HepG2 (cell line): Measurements from ENCODE around the gene CACNA1H. TPM values are rescaled to one million over a fixed set of nuclear protein-coding genes. Genes with fewer than 3 reads are reported as not detected.

Experiments
- ATAC-seq: fragments of 200-7000 bp; cut with Tn5 transposase; 3 replicates; pipeline ENCODE4 v1.9.1; 2020; ENCODE audit warnings: mild to moderate bottlenecking, moderate library complexity
- BruUV-seq: library from RNA; stranded (reverse); fragments of 400-500 nt; replicated peaks from 2 replicates; lab custom pipeline; 2021; lab: Mats Ljungman, UMichigan
- CTCF ChIA-PET: fragments of 300-600 bp; formaldehyde crosslinking; extraction: SDS; loops from one replicate; lab custom pipeline; 2021; ENCODE audit warnings: low total read pairs, inconsistent platforms, low intra/inter-chr PET ratio; lab: Yijun Ruan, JAX
- POLR2A ChIA-PET: fragments of 350-600 bp; sonication (Branson Sonifier 250); formaldehyde crosslinking; loops from one replicate; lab custom pipeline; 2020; ENCODE audit warnings: antibody characterized with exemption, inconsistent platforms; lab: Yijun Ruan, JAX
- DNase-seq: peaks from one replicate; pipeline ENCODE4 v3.0.0-alpha.2; 2015; ENCODE audit warnings: low spot score
- FAIRE-seq: peaks from 3 replicates; lab custom pipeline; 2011; peaks lifted over from hg19 to GRCh38; lab: Jason Lieb, UNC
- H2AFZ ChIP-seq: one replicate; pipeline ENCODE4 v1.6.1; 2011; ENCODE audit warnings: low read length, inconsistent platforms
- H3K27ac ChIP-seq: fragments of 300-600 bp; 3 replicates; pipeline ENCODE4 v1.8.0; 2011; ENCODE audit warnings: mixed run types, mild to moderate bottlenecking, mixed read lengths, low read length, inconsistent platforms; ENCODE audit not compliant: insufficient read depth; ENCODE audit errors: extremely low read length
- H3K27me3 ChIP-seq, 2 experiments: fragments of 200-600 bp in 1 of 2; 2 replicates in 1 of 2; 3 replicates in 1 of 2; pipeline versions ENCODE4 v1.6.0 to v1.8.0; 2011; ENCODE audit warnings: low read length in 2 of 2, mild to moderate bottlenecking in 2 of 2, moderate library complexity in 2 of 2, inconsistent platforms in 1 of 2; ENCODE audit not compliant: insufficient read depth in 2 of 2, control insufficient read depth in 1 of 2
- H3K36me3 ChIP-seq, 2 experiments: fragments of 200-600 bp in 1 of 2; replicated peaks in 1 of 2; 2 replicates in 1 of 2; 3 replicates in 1 of 2; pipeline versions ENCODE4 v1.5.1 to v1.8.0; 2011; ENCODE audit warnings: low read length in 2 of 2, inconsistent platforms in 1 of 2; ENCODE audit not compliant: insufficient read depth in 2 of 2, control insufficient read depth in 1 of 2
- H3K4me1 ChIP-seq: 2 replicates; pipeline ENCODE4 v1.5.1; 2012; ENCODE audit warnings: low read length, inconsistent platforms; ENCODE audit not compliant: insufficient read depth
- H3K4me2 ChIP-seq: 2 replicates; pipeline ENCODE4 v1.6.0; 2011; ENCODE audit warnings: low read depth, low read length, inconsistent platforms
- H3K4me3 ChIP-seq, 3 experiments: fragments of 200-600 bp in 1 of 3; sonication (generic), shearing (Covaris generic) in 1 of 3; replicated peaks in 1 of 3; 2 replicates each; pipeline ENCODE4 v1.5.1; 2011 to 2016; ENCODE audit warnings: low read length in 3 of 3, inconsistent platforms in 2 of 3, low read depth in 2 of 3, mild to moderate bottlenecking in 2 of 3, control low read depth in 1 of 3, mixed read lengths in 1 of 3; ENCODE audit not compliant: insufficient read depth in 1 of 3
- H3K79me2 ChIP-seq: one replicate; pipeline ENCODE4 v1.6.1; 2011; ENCODE audit warnings: low read length, inconsistent platforms; ENCODE audit not compliant: insufficient read depth
- H3K9ac ChIP-seq: 2 replicates; pipeline ENCODE4 v1.6.0; 2011; ENCODE audit warnings: mild to moderate bottlenecking, low read depth, low read length, inconsistent platforms; ENCODE audit not compliant: insufficient read depth
- H3K9me3 ChIP-seq: 2 replicates; pipeline ENCODE4 v1.5.1; 2012; ENCODE audit warnings: mild to moderate bottlenecking, low read length
- H4K20me1 ChIP-seq: 2 replicates; pipeline ENCODE4 v1.6.0; 2011; ENCODE audit warnings: inconsistent platforms, mild to moderate bottlenecking, low read length, moderate library complexity; ENCODE audit not compliant: insufficient read depth
- IKZF4 ChIP-seq: sonication (generic); formaldehyde crosslinking; IDR thresholded peaks from 2 replicates; pipeline ENCODE4 v1.5.1; 2020; ENCODE audit warnings: borderline replicate concordance, mild to moderate bottlenecking, low read depth, missing genetic modification reagents; ENCODE audit errors: not compliant biosample characterization
- ISX ChIP-seq: sonication (generic); formaldehyde crosslinking; conservative IDR thresholded peaks from 2 replicates; pipeline ENCODE4 v1.5.0; 2020; ENCODE audit warnings: missing genetic modification reagents
- KLF9 ChIP-seq: IDR thresholded peaks from 2 replicates; pipeline ENCODE4 v1.6.1; 2016; ENCODE audit warnings: low read depth
- SAFB2 ChIP-seq: sonication (generic); formaldehyde crosslinking; IDR thresholded peaks from 2 replicates; pipeline ENCODE4 v1.5.1; 2020; ENCODE audit warnings: missing genetic modification reagents, low read depth, mild to moderate bottlenecking, borderline replicate concordance
- ZNF484 ChIP-seq: sonication (generic); formaldehyde crosslinking; IDR thresholded peaks from 2 replicates; pipeline ENCODE4 v1.5.1; 2020; ENCODE audit warnings: mild to moderate bottlenecking, low read depth, missing genetic modification reagents, borderline replicate concordance
- ZNF703 ChIP-seq: sonication (generic); formaldehyde crosslinking; IDR thresholded peaks from 2 replicates; pipeline ENCODE4 v1.5.1; 2020; ENCODE audit warnings: missing genetic modification reagents, mild to moderate bottlenecking, moderate library complexity, borderline replicate concordance
- ZNF704 ChIP-seq: sonication (generic); formaldehyde crosslinking; IDR thresholded peaks from 2 replicates; pipeline ENCODE4 v1.8.1; 2023; ENCODE audit warnings: mild to moderate bottlenecking, inconsistent platforms, moderate library complexity, missing genetic modification reagents, borderline replicate concordance
- ZNF775 ChIP-seq: sonication (generic); formaldehyde crosslinking; IDR thresholded peaks from 2 replicates; pipeline ENCODE4 v1.4.0; 2020; ENCODE audit warnings: missing genetic modification reagents, mild to moderate bottlenecking, moderate library complexity, borderline replicate concordance
- ZZZ3 ChIP-seq: sonication (generic); formaldehyde crosslinking; IDR thresholded peaks from 2 replicates; pipeline ENCODE4 v1.4.0; 2020; ENCODE audit warnings: missing genetic modification reagents, mild to moderate bottlenecking, borderline replicate concordance
- WGBS: methylation state at CpG from one replicate; pipeline ENCODE4 v1.1.6; 2017; ENCODE audit warnings: low lambda C conversion rate; 5-methylcytosine and 5-hydroxymethylcytosine counted together
- in situ Hi-C: cut with HindIII; loops from 2 replicates; pipeline ENCODE4 v1.10.0; 2017; ENCODE audit warnings: low pct_unique_long_range_greater_than_20kb; ENCODE audit not compliant: extremely low pct_ligation_motif_present
- intact Hi-C: fragments of 100-400 bp; cut with micrococcal nuclease; formaldehyde crosslinking; loops from one replicate; pipeline ENCODE4 v1.10.0; 2022; ENCODE audit not compliant: unreplicated experiment
- polyA plus RNA-seq, 8 experiments: library from polyadenylated mRNA; depleted of rRNA in 3 of 8; stranded (reverse) in 7 of 8; unstranded in 1 of 8; fragments of >200 nt; fragmentation: Illumina TruSeq in 4 of 8; extraction: Trizol in 4 of 8; gene quantifications; 2 replicates each; pipeline versions ENCODE4 v1.2.1 to v1.2.3, GENCODE V29; 2011 to 2016; ENCODE audit warnings: low read depth in 4 of 8, missing spikeins in 1 of 8, mixed read lengths in 1 of 8; ENCODE audit not compliant: insufficient read depth in 1 of 8
- total RNA-seq, 5 experiments: library from RNA; depleted of rRNA; stranded (reverse); fragments of >200 nt; fragmentation: Illumina TruSeq; extraction: Trizol; gene quantifications; 2 replicates each; pipeline ENCODE4 v1.2.3, GENCODE V29; 2016; ENCODE audit warnings: low read depth in 1 of 5
- TF ChIP-seq, protein P1 (sequence below): sonication (generic); formaldehyde crosslinking; IDR thresholded peaks from 2 replicates; pipeline ENCODE4 v1.5.1; 2020; ENCODE audit warnings: missing genetic modification reagents, mild to moderate bottlenecking, borderline replicate concordance
- TF ChIP-seq, protein P2 (sequence below): sonication (generic); formaldehyde crosslinking; IDR thresholded peaks from 2 replicates; pipeline ENCODE4 v1.9.0; 2021; ENCODE audit warnings: mild to moderate bottlenecking, missing genetic modification reagents

Gene CACNA1H
- total and polyA plus RNA-seq, 2 of the 13 experiments (the other 11 are each of a cell fraction or from before 2014, with no cell fraction given): 0.40 to 1.8 TPM

GRCh38 chr16:1127101-1127500 is 25.8 kb upstream of the CACNA1H start:
- CTCF ChIA-PET: no interaction called here
- intact Hi-C loops: no loop called here
- TF ChIP-seq, protein P1, sequence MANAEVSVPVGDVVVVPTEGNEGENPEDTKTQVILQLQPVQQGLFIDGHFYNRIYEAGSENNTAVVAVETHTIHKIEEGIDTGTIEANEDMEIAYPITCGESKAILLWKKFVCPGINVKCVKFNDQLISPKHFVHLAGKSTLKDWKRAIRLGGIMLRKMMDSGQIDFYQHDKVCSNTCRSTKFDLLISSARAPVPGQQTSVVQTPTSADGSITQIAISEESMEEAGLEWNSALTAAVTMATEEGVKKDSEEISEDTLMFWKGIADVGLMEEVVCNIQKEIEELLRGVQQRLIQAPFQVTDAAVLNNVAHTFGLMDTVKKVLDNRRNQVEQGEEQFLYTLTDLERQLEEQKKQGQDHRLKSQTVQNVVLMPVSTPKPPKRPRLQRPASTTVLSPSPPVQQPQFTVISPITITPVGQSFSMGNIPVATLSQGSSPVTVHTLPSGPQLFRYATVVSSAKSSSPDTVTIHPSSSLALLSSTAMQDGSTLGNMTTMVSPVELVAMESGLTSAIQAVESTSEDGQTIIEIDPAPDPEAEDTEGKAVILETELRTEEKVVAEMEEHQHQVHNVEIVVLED: no peak
- TF ChIP-seq ZNF703 (CRISPR knock-in tag) (no peak), SAFB2 (no peak), ZZZ3 (CRISPR knock-in tag) (no peak), IKZF4 (no peak), ZNF704 (no peak), ZNF484 (CRISPR knock-in tag) (no peak), ZNF775 (CRISPR knock-in tag) (no peak), KLF9 (no peak), ISX (CRISPR knock-in tag) (no peak)
- TF ChIP-seq, protein P2, sequence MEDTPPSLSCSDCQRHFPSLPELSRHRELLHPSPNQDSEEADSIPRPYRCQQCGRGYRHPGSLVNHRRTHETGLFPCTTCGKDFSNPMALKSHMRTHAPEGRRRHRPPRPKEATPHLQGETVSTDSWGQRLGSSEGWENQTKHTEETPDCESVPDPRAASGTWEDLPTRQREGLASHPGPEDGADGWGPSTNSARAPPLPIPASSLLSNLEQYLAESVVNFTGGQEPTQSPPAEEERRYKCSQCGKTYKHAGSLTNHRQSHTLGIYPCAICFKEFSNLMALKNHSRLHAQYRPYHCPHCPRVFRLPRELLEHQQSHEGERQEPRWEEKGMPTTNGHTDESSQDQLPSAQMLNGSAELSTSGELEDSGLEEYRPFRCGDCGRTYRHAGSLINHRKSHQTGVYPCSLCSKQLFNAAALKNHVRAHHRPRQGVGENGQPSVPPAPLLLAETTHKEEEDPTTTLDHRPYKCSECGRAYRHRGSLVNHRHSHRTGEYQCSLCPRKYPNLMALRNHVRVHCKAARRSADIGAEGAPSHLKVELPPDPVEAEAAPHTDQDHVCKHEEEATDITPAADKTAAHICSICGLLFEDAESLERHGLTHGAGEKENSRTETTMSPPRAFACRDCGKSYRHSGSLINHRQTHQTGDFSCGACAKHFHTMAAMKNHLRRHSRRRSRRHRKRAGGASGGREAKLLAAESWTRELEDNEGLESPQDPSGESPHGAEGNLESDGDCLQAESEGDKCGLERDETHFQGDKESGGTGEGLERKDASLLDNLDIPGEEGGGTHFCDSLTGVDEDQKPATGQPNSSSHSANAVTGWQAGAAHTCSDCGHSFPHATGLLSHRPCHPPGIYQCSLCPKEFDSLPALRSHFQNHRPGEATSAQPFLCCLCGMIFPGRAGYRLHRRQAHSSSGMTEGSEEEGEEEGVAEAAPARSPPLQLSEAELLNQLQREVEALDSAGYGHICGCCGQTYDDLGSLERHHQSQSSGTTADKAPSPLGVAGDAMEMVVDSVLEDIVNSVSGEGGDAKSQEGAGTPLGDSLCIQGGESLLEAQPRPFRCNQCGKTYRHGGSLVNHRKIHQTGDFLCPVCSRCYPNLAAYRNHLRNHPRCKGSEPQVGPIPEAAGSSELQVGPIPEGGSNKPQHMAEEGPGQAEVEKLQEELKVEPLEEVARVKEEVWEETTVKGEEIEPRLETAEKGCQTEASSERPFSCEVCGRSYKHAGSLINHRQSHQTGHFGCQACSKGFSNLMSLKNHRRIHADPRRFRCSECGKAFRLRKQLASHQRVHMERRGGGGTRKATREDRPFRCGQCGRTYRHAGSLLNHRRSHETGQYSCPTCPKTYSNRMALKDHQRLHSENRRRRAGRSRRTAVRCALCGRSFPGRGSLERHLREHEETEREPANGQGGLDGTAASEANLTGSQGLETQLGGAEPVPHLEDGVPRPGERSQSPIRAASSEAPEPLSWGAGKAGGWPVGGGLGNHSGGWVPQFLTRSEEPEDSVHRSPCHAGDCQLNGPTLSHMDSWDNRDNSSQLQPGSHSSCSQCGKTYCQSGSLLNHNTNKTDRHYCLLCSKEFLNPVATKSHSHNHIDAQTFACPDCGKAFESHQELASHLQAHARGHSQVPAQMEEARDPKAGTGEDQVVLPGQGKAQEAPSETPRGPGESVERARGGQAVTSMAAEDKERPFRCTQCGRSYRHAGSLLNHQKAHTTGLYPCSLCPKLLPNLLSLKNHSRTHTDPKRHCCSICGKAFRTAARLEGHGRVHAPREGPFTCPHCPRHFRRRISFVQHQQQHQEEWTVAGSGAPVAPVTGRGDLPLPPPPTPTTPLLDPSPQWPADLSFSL (CRISPR knock-in tag): no peak

More at GRCh38 chr16:1127101-1127500, 25.8 kb upstream of the CACNA1H start:
- ATAC-seq (peak; percentile 7; the same call in 1 of the 3 replicates), FAIRE-seq (no peak), DNase-seq (no peak)
- H3K36me3 ChIP-seq: no peaks in the 10 kb centered on the region
- POLR2A ChIA-PET: no interaction called here
- 0% methylated on average over 7 of the region's 16 CpGs for WGBS
- peaks cover 18 to 68% of the 10 kb centered on the region in 2 experiments; a peak in 4 of 5 replicates for H3K27me3 ChIP-seq
- 0 out of 2 replicates have a peak, but pooled peaks cover 3% of the 10 kb centered on the region for H4K20me1 ChIP-seq
- in situ Hi-C loops: no loop called here
- H3K9ac ChIP-seq: no peak overlapping the region
- no TSS peak for BruUV-seq
- H3K27ac ChIP-seq: no peak overlapping the region
- H3K79me2 ChIP-seq: no peaks in the 10 kb centered on the region
- no peak overlapping the region for H3K4me2 ChIP-seq
- H3K4me1 ChIP-seq: no peaks in the 10 kb centered on the region
- H2AFZ ChIP-seq: no peak overlapping the region
- H3K9me3 ChIP-seq: no peaks in the 10 kb centered on the region
- H3K4me3 ChIP-seq: no peak overlapping the region
